Measurements from ENCODE around the gene TRIM10. TPM values are rescaled to one million over a fixed set of nuclear protein-coding genes. Genes with fewer than 3 reads are reported as not detected.

The TRIM10 gene
- total RNA-seq, 4 donors from 2014 or later = not detected

DNA sequence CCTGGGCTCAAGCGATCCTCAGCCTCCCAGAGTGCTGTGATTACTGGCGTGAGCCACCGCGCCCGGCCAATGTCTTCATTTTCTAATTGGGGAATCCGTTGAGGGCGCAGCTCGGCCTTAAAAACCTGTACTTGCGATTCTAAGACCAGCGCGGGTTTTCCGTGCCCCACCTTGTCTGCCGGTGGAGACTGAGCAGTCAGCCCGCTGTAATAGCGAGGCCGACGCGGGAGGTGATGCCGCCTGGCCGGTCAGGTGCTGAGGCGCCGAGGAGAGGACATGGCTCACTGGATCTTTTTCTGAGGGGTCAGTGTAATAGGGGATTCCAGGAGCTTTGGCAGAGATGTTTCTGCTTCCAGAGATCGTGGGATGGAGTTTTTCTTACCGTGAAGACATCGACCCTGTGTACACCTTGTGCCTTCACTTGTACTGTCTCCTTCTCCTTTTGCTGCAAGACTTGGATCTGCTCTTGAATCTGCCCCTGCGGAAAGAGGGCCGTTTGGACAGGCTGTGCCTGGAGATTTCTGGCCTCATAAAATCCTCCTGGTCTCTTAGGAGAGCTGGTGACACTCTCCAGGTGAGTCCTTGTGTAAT is 49.6 kb downstream of the TRIM10 start:
- intact Hi-C loops (cut with DNase I; ENCODE audit: low total_unique reads) = no loop called here
- in situ Hi-C loops (cut with MboI; ENCODE audit: low sequenced_read_pairs in 4 of 4) = no loop called here

GRCh38 chr6:30104661-30105060 is 56.4 kb downstream of the TRIM10 start:
- H3K27me3 ChIP-seq = peaks cover 18 to 24% (median 22%) of the 10 kb centered on the region in 3 donors

More for the DNA sequence above, 49.6 kb downstream of the TRIM10 start:
- Histone ChIP-seq H3K27ac (no peak overlapping the region), H3K4me3 (no peak overlapping the region), H3K36me3 (no peaks in the 10 kb centered on the region), H3K27me3 (peaks cover 24 to 34% (median 32%) of the 10 kb centered on the region in 3 donors), H3K9me3 (no peaks in the 10 kb centered on the region), H3K4me1 (no peaks in the 10 kb centered on the region)
- no peak for DNase-seq
- TF ChIP-seq, protein P1, sequence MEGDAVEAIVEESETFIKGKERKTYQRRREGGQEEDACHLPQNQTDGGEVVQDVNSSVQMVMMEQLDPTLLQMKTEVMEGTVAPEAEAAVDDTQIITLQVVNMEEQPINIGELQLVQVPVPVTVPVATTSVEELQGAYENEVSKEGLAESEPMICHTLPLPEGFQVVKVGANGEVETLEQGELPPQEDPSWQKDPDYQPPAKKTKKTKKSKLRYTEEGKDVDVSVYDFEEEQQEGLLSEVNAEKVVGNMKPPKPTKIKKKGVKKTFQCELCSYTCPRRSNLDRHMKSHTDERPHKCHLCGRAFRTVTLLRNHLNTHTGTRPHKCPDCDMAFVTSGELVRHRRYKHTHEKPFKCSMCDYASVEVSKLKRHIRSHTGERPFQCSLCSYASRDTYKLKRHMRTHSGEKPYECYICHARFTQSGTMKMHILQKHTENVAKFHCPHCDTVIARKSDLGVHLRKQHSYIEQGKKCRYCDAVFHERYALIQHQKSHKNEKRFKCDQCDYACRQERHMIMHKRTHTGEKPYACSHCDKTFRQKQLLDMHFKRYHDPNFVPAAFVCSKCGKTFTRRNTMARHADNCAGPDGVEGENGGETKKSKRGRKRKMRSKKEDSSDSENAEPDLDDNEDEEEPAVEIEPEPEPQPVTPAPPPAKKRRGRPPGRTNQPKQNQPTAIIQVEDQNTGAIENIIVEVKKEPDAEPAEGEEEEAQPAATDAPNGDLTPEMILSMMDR (IDR thresholded peaks at IDR 0.05 in 4 of 5, conservative IDR thresholded peaks at IDR 0.05 in 1 of 5) = no peak
- TF ChIP-seq POLR2A (IDR thresholded peaks at IDR 0.05) = no peak
- ATAC-seq = no peak

DNA sequence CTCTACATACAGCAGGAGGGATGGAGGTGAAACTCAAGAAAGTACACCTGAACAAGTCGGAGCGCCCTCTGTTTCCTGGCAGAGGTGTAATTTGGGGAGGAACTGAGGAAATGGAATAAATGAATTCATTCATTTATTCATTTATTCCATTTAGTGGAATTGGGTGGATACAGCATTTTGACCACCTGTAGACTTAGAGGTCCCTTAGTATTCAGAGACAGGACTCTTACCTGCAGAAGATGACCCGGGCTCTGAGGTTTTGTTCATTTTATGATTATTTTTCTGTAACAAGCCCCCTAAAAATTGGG is 57.2 kb downstream of the TRIM10 start:
- TF ChIP-seq, protein P1 (IDR thresholded peaks at IDR 0.05 in 4 of 5, conservative IDR thresholded peaks at IDR 0.05 in 1 of 5) = no peak
- TF ChIP-seq POLR2A (IDR thresholded peaks at IDR 0.05) = no peak

More at GRCh38 chr6:30104661-30105060, 56.4 kb downstream of the TRIM10 start:
- TF ChIP-seq, protein P1 (IDR thresholded peaks at IDR 0.05 in 4 of 5, conservative IDR thresholded peaks at IDR 0.05 in 1 of 5) = no peak
- no peak for TF ChIP-seq POLR2A (IDR thresholded peaks at IDR 0.05)
- Histone ChIP-seq H3K27ac (no peak overlapping the region), H3K9me3 (no peaks in the 10 kb centered on the region), H3K4me3 (no peak overlapping the region), H3K36me3 (no peaks in the 10 kb centered on the region), H3K4me1 (peaks cover 17 to 26% of the 10 kb centered on the region in 2 donors)
- intact Hi-C loops (cut with DNase I; ENCODE audit: low total_unique reads) = loop anchor here (5.0 kb wide), 1 partner anchor 153 kb away; no protein-coding TSS in a partner anchor
- no peak for DNase-seq
- no peak for ATAC-seq
- in situ Hi-C loops (cut with MboI; ENCODE audit: low sequenced_read_pairs in 4 of 4) = no loop called here

DNA sequence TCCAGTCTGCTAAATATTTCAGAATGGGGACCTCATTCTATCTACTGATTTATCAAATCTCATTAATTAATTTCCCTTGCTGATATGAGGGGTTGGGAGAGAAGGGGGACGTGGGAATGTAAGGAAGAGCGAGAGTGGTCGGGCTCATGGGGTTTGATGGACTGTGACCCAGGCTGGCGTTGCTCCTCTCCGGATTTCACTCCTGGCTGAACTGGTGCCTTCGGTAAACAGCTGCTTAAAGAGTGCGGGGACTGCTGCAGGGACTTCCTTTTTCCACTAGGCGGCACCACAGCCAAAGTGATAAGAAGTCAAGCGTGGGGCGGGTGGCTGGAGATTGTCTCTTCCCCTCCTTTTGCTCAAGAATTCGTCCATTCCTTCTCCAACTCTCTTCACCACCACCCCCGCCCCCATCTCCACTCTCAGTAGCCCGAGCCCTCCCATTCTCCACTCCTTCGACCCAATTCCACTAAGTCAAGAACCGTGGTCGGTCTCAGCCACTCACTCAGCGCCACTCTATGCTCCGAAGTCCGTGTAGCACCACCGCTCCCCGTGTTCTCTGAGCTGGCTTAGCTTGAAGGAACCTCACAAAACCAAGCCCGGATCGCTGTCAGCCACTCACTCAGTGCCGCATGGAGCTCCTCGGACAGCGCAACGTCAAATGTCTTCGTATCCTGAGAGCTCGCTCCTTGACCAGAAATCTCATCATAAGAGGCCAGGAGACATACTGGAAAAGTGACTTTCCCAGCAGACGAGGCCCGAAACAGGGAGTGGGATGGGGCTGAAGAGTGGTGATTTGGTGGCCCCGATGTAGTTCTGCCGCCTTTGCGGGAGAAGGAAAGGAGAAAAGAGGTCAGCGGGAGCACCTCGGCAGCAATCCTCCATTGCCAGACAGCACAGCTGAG is 57.8 kb downstream of the TRIM10 start:
- Histone ChIP-seq H3K27ac (peak overlapping the region; percentile 72 to 77 (median 74)), H3K27me3 (peaks cover 25 to 36% (median 35%) of the 10 kb centered on the region in 3 donors), H3K4me3 (peak overlapping the region; percentile 58 to 60 (median 58)), H3K9me3 (no peaks in the 10 kb centered on the region), H3K36me3 (no peaks in the 10 kb centered on the region), H3K4me1 (peaks cover 17 to 26% of the 10 kb centered on the region in 2 donors)
- intact Hi-C loops (cut with DNase I; ENCODE audit: low total_unique reads) = loop anchor here (1.0 to 5.0 kb wide), 6 partner anchors 28 to 242 kb away; partner anchors contain the start of genes PPP1R11, RPP21 and TRIM26
- in situ Hi-C loops (cut with MboI; ENCODE audit: low sequenced_read_pairs in 4 of 4) = no loop called here
- DNase-seq = peak; percentile 80 to 88
- TF ChIP-seq, protein P1 (IDR thresholded peaks at IDR 0.05 in 4 of 5, conservative IDR thresholded peaks at IDR 0.05 in 1 of 5) = peak; percentile 87 to 94 (median 91)
- peak in 1 of 2 donors; percentile 27 for TF ChIP-seq POLR2A (IDR thresholded peaks at IDR 0.05)
- peak; percentile 87 to 90 for ATAC-seq

More for the DNA sequence above, 57.2 kb downstream of the TRIM10 start:
- intact Hi-C loops (cut with DNase I; ENCODE audit: low total_unique reads) = loop anchor here (1.0 to 5.0 kb wide), 5 partner anchors 27 to 241 kb away; partner anchors contain the start of genes RPP21 and TRIM26
- no peaks in the 10 kb centered on the region for H3K36me3 ChIP-seq
- H3K9me3 ChIP-seq = no peaks in the 10 kb centered on the region
- in situ Hi-C loops (cut with MboI; ENCODE audit: low sequenced_read_pairs in 4 of 4) = no loop called here
- no peak for ATAC-seq
- no peak for DNase-seq
- peak overlapping the region; percentile 58 to 60 (median 58) for H3K4me3 ChIP-seq
- H3K27ac ChIP-seq = no peak overlapping the region
- H3K4me1 ChIP-seq = peaks cover 17 to 26% of the 10 kb centered on the region in 2 donors
- peaks cover 25 to 31% (median 30%) of the 10 kb centered on the region in 3 donors for H3K27me3 ChIP-seq

Measured in gastrocnemius medialis (tissue), 4 donors.